ENCODE data around the gene NLGN4X. TPM values are rescaled to one million over a fixed set of nuclear protein-coding genes. Genes with fewer than 3 reads are reported as not detected.

Gene NLGN4X
- total and polyA plus RNA-seq, 4 donors: 0.24 to 5.0 (median 0.86) TPM

DNA sequence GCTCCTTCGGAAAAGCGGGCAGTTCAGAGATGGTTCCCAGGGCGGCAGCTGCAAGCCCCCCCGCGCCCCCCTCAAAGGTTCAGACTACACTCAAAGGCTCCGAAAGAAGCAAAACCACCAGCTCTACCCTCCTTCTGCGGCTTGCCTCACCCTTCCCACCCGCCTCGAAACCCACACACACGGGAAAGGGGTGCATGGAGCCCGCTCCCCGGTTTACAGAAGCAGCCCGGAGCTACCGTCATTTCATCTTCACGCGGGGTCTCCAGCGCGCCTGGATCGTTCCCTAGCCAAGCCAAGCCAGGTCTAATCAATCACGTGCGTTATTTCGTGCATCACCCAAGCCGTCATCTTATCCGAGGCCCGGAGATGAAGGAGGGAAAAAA is 1.2 kb downstream of the NLGN4X start:
- no peaks in the 10 kb centered on the region for H3K36me3 ChIP-seq (ENCODE audit: control insufficient read depth in 4 of 4, insufficient read depth in 4 of 4, low read length in 4 of 4)
- TF ChIP-seq, protein P1, sequence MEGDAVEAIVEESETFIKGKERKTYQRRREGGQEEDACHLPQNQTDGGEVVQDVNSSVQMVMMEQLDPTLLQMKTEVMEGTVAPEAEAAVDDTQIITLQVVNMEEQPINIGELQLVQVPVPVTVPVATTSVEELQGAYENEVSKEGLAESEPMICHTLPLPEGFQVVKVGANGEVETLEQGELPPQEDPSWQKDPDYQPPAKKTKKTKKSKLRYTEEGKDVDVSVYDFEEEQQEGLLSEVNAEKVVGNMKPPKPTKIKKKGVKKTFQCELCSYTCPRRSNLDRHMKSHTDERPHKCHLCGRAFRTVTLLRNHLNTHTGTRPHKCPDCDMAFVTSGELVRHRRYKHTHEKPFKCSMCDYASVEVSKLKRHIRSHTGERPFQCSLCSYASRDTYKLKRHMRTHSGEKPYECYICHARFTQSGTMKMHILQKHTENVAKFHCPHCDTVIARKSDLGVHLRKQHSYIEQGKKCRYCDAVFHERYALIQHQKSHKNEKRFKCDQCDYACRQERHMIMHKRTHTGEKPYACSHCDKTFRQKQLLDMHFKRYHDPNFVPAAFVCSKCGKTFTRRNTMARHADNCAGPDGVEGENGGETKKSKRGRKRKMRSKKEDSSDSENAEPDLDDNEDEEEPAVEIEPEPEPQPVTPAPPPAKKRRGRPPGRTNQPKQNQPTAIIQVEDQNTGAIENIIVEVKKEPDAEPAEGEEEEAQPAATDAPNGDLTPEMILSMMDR (IDR thresholded peaks at IDR 0.05; ENCODE audit: control extremely low read depth, extremely low read depth): no peak
- no peak overlapping the region for H3K9ac ChIP-seq (ENCODE audit: insufficient read depth in 1 of 2, low read length in 2 of 2)
- 2% methylated on average over 25 of the region's 25 CpGs for WGBS, 2 donors
- DNase-seq (no peak), ATAC-seq (ENCODE audit: insufficient read depth, low FRiP score) (no peak)
- no peak overlapping the region for H3K27ac ChIP-seq (ENCODE audit: low read depth in 1 of 2, low read length in 1 of 2)
- H3K4me1 ChIP-seq (ENCODE audit: control insufficient read depth in 5 of 5, insufficient read depth in 5 of 5, low read length in 5 of 5): peaks cover 0 to 2% (median 0%) of the 10 kb centered on the region in 5 donors
- H3K9me3 ChIP-seq (ENCODE audit: control insufficient read depth in 4 of 4, insufficient read depth in 3 of 4, low read length in 3 of 4): no peaks in the 10 kb centered on the region
- H3K27me3 ChIP-seq (ENCODE audit: control insufficient read depth in 3 of 3, insufficient read depth in 3 of 3, low read length in 2 of 3): peaks cover 10 to 88% (median 53%) of the 10 kb centered on the region in 3 donors
- H3K4me3 ChIP-seq: no peak overlapping the region

- H3K4me3 ChIP-seq: peak overlapping the region; percentile 27
- TF ChIP-seq, protein P1 (IDR thresholded peaks at IDR 0.05; ENCODE audit: control extremely low read depth, extremely low read depth): no peak
- no peaks in the 10 kb centered on the region for H3K36me3 ChIP-seq (ENCODE audit: control insufficient read depth in 4 of 4, insufficient read depth in 4 of 4, low read length in 4 of 4)
- peaks cover 0 to 2% (median 0%) of the 10 kb centered on the region in 5 donors for H3K4me1 ChIP-seq (ENCODE audit: control insufficient read depth in 5 of 5, insufficient read depth in 5 of 5, low read length in 5 of 5)
- ATAC-seq (ENCODE audit: insufficient read depth, low FRiP score): no peak
- WGBS, 2 donors: 1% methylated on average over 15 to 65 of the region's 65 CpGs
- peaks cover 10 to 82% (median 51%) of the 10 kb centered on the region in 3 donors for H3K27me3 ChIP-seq (ENCODE audit: control insufficient read depth in 3 of 3, insufficient read depth in 3 of 3, low read length in 2 of 3)
- H3K9ac ChIP-seq (ENCODE audit: insufficient read depth in 1 of 2, low read length in 2 of 2): no peak overlapping the region
- peak in 2 of 3 donors; percentile 0 to 21 for DNase-seq
- no peak overlapping the region for H3K27ac ChIP-seq (ENCODE audit: low read depth in 1 of 2, low read length in 1 of 2)
- no peaks in the 10 kb centered on the region for H3K9me3 ChIP-seq (ENCODE audit: control insufficient read depth in 4 of 4, insufficient read depth in 3 of 4, low read length in 3 of 4)
Measured at GRCh38 chrX:6226596-6227452, 1.8 kb downstream of the NLGN4X start.

DNA sequence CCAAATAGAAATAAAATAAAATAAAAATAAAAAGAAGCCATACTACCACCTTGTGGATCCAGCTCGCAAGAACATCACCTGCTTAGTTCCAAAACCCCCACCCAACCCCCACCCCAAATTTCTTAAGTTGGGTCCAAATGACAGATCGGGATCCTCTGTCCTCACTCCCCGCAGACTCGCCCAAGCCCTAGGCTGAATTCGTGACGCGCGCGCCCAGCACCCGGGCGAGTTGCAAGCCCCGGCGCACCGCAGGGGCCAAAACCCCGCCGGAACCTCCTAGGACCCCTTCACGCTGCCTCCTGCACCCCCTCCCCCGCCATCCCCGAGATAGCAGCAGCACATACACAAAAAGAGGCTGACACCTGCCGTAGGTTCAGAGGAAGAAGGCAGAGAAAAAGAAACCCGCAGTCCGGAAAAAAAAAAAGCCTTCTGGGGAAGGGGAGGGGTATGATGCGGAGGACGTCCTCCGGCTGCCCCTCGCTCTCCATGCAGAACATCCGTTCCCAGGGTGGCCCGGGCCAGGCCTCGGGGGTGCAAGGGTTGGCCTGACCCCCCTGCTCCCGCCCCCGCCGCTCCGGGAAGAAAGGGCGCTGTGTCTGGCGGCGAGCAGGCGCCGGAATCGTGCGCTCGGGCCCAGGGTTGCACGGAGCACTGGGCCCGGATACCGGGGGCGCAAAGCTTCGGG is 2.6 kb downstream of the NLGN4X start:
- ATAC-seq (ENCODE audit: insufficient read depth, low FRiP score) (no peak), DNase-seq (peak; percentile 10 to 21 (median 16))
- no peak overlapping the region for H3K27ac ChIP-seq (ENCODE audit: low read depth in 1 of 2, low read length in 1 of 2)

More for the DNA sequence above, 2.6 kb downstream of the NLGN4X start:
- Histone ChIP-seq H3K36me3 (ENCODE audit: control insufficient read depth in 4 of 4, insufficient read depth in 4 of 4, low read length in 4 of 4) (no peaks in the 10 kb centered on the region), H3K9me3 (ENCODE audit: control insufficient read depth in 4 of 4, insufficient read depth in 3 of 4, low read length in 3 of 4) (no peaks in the 10 kb centered on the region), H3K9ac (ENCODE audit: insufficient read depth in 1 of 2, low read length in 2 of 2) (no peak overlapping the region), H3K27me3 (ENCODE audit: control insufficient read depth in 3 of 3, insufficient read depth in 3 of 3, low read length in 2 of 3) (peaks cover 10 to 80% (median 50%) of the 10 kb centered on the region in 3 donors), H3K4me1 (ENCODE audit: control insufficient read depth in 5 of 5, insufficient read depth in 5 of 5, low read length in 5 of 5) (peaks cover 0 to 2% (median 0%) of the 10 kb centered on the region in 5 donors), H3K4me3 (peak overlapping the region; percentile 27)
- TF ChIP-seq, protein P1 (IDR thresholded peaks at IDR 0.05; ENCODE audit: control extremely low read depth, extremely low read depth): no peak
- WGBS, 2 donors: 0 to 1% methylated on average over 34 to 46 of the region's 46 CpGs
